Measurements from ENCODE around the gene CDKN2B.

CDKN2B gene

GRCh38 chr9:22050924-22051323, 41.8 kb upstream of the CDKN2B start:
- no peak overlapping the region for H3K4me3 ChIP-seq
- no peak for DNase-seq (ENCODE audit: low read depth, low spot score)
- H3K9ac ChIP-seq (ENCODE audit: insufficient read length): no peak overlapping the region
- TF ChIP-seq EZH2 (IDR thresholded peaks at IDR 0.05): no peak
- TF ChIP-seq FOXP2 (optimal IDR thresholded peaks at IDR 0.05; ENCODE audit: control extremely low read depth, extremely low read length, insufficient read depth): no peak
- no peak for TF ChIP-seq POLR2AphosphoS5 (IDR thresholded peaks at IDR 0.05; ENCODE audit: borderline replicate concordance, low read depth, low read length)
- H3K36me3 ChIP-seq (ENCODE audit: insufficient read depth, low read length): peaks cover 55% of the 10 kb centered on the region
- no peak overlapping the region for H3K27ac ChIP-seq
- no peaks in the 10 kb centered on the region for H3K9me3 ChIP-seq (ENCODE audit: low read depth, low read length)

GRCh38 chr9:22049411-22049810, 40.3 kb upstream of the CDKN2B start:
- no peak for DNase-seq (ENCODE audit: low read depth, low spot score)
- peaks cover 47% of the 10 kb centered on the region for H3K36me3 ChIP-seq (ENCODE audit: insufficient read depth, low read length)

GRCh38 chr9:22047596-22047995, 38.5 kb upstream of the CDKN2B start:
- Histone ChIP-seq H3K36me3 (ENCODE audit: insufficient read depth, low read length) (peaks cover 35% of the 10 kb centered on the region), H3K9me3 (ENCODE audit: low read depth, low read length) (no peaks in the 10 kb centered on the region), H3K9ac (ENCODE audit: insufficient read length) (no peak overlapping the region), H3K27ac (no peak overlapping the region), H3K4me3 (no peak overlapping the region)
- TF ChIP-seq EZH2 (IDR thresholded peaks at IDR 0.05) (no peak), FOXP2 (optimal IDR thresholded peaks at IDR 0.05; ENCODE audit: control extremely low read depth, extremely low read length, insufficient read depth) (no peak), POLR2AphosphoS5 (IDR thresholded peaks at IDR 0.05; ENCODE audit: borderline replicate concordance, low read depth, low read length) (no peak)
- no peak for DNase-seq (ENCODE audit: low read depth, low spot score)

More at GRCh38 chr9:22049411-22049810, 40.3 kb upstream of the CDKN2B start:
- no peaks in the 10 kb centered on the region for H3K9me3 ChIP-seq (ENCODE audit: low read depth, low read length)
- TF ChIP-seq FOXP2 (optimal IDR thresholded peaks at IDR 0.05; ENCODE audit: control extremely low read depth, extremely low read length, insufficient read depth): no peak
- no peak for TF ChIP-seq POLR2AphosphoS5 (IDR thresholded peaks at IDR 0.05; ENCODE audit: borderline replicate concordance, low read depth, low read length)
- no peak for TF ChIP-seq EZH2 (IDR thresholded peaks at IDR 0.05)
- no peak overlapping the region for H3K27ac ChIP-seq
- H3K9ac ChIP-seq (ENCODE audit: insufficient read length): no peak overlapping the region
- H3K4me3 ChIP-seq: no peak overlapping the region

- no peak overlapping the region for H3K4me3 ChIP-seq
- no peak for TF ChIP-seq EZH2 (IDR thresholded peaks at IDR 0.05)
- TF ChIP-seq FOXP2 (optimal IDR thresholded peaks at IDR 0.05; ENCODE audit: control extremely low read depth, extremely low read length, insufficient read depth): no peak
- no peak for TF ChIP-seq POLR2AphosphoS5 (IDR thresholded peaks at IDR 0.05; ENCODE audit: borderline replicate concordance, low read depth, low read length)
- H3K9ac ChIP-seq (ENCODE audit: insufficient read length): no peak overlapping the region
- H3K27ac ChIP-seq: no peak overlapping the region
- no peak for DNase-seq (ENCODE audit: low read depth, low spot score)
- H3K36me3 ChIP-seq (ENCODE audit: insufficient read depth, low read length): peaks cover 23% of the 10 kb centered on the region
- no peaks in the 10 kb centered on the region for H3K9me3 ChIP-seq (ENCODE audit: low read depth, low read length)
These were observed 37.3 kb upstream of the CDKN2B start for GRCh38 chr9:22046243-22046885.

- TF ChIP-seq EZH2 (IDR thresholded peaks at IDR 0.05) (no peak), POLR2AphosphoS5 (IDR thresholded peaks at IDR 0.05; ENCODE audit: borderline replicate concordance, low read depth, low read length) (no peak), FOXP2 (optimal IDR thresholded peaks at IDR 0.05; ENCODE audit: control extremely low read depth, extremely low read length, insufficient read depth) (no peak)
- Histone ChIP-seq H3K36me3 (ENCODE audit: insufficient read depth, low read length) (peaks cover 14% of the 10 kb centered on the region), H3K9me3 (ENCODE audit: low read depth, low read length) (no peaks in the 10 kb centered on the region), H3K4me3 (no peak overlapping the region), H3K27ac (no peak overlapping the region), H3K9ac (ENCODE audit: insufficient read length) (no peak overlapping the region)
- no peak for DNase-seq (ENCODE audit: low read depth, low spot score)
These were observed 36.3 kb upstream of the CDKN2B start for GRCh38 chr9:22045423-22045822.

- Histone ChIP-seq H3K36me3 (ENCODE audit: insufficient read depth, low read length) (0 out of 2 replicates have a peak, but pooled peaks cover 8% of the 10 kb centered on the region), H3K4me3 (no peak overlapping the region), H3K27ac (no peak overlapping the region), H3K9me3 (ENCODE audit: low read depth, low read length) (no peaks in the 10 kb centered on the region), H3K9ac (ENCODE audit: insufficient read length) (no peak overlapping the region)
- TF ChIP-seq FOXP2 (optimal IDR thresholded peaks at IDR 0.05; ENCODE audit: control extremely low read depth, extremely low read length, insufficient read depth): no peak
- TF ChIP-seq EZH2 (IDR thresholded peaks at IDR 0.05): no peak
- no peak for TF ChIP-seq POLR2AphosphoS5 (IDR thresholded peaks at IDR 0.05; ENCODE audit: borderline replicate concordance, low read depth, low read length)
- no peak for DNase-seq (ENCODE audit: low read depth, low spot score)
These were observed 35.5 kb upstream of the CDKN2B start for GRCh38 chr9:22044583-22044982.

- H3K9ac ChIP-seq (ENCODE audit: insufficient read length): no peak overlapping the region
- TF ChIP-seq POLR2AphosphoS5 (IDR thresholded peaks at IDR 0.05; ENCODE audit: borderline replicate concordance, low read depth, low read length): no peak
- no peak for TF ChIP-seq EZH2 (IDR thresholded peaks at IDR 0.05)
These were observed 34.8 kb upstream of the CDKN2B start for GRCh38 chr9:22043928-22044327.

GRCh38 chr9:22041775-22042174, 32.7 kb upstream of the CDKN2B start:
- no peak for TF ChIP-seq POLR2AphosphoS5 (IDR thresholded peaks at IDR 0.05; ENCODE audit: borderline replicate concordance, low read depth, low read length)
- TF ChIP-seq FOXP2 (optimal IDR thresholded peaks at IDR 0.05; ENCODE audit: control extremely low read depth, extremely low read length, insufficient read depth): no peak
- TF ChIP-seq EZH2 (IDR thresholded peaks at IDR 0.05): no peak
- Histone ChIP-seq H3K9me3 (ENCODE audit: low read depth, low read length) (no peaks in the 10 kb centered on the region), H3K9ac (ENCODE audit: insufficient read length) (no peak overlapping the region), H3K27ac (no peak overlapping the region; the same call in 1 of the 2 replicates), H3K36me3 (ENCODE audit: insufficient read depth, low read length) (0 out of 2 replicates have a peak, but pooled peaks cover 1% of the 10 kb centered on the region), H3K4me3 (no peak overlapping the region)
- no peak for DNase-seq (ENCODE audit: low read depth, low spot score)

More at GRCh38 chr9:22043928-22044327, 34.8 kb upstream of the CDKN2B start:
- Histone ChIP-seq H3K36me3 (ENCODE audit: insufficient read depth, low read length) (0 out of 2 replicates have a peak, but pooled peaks cover 8% of the 10 kb centered on the region), H3K27ac (no peak overlapping the region), H3K9me3 (ENCODE audit: low read depth, low read length) (no peaks in the 10 kb centered on the region), H3K4me3 (no peak overlapping the region)
- no peak for DNase-seq (ENCODE audit: low read depth, low spot score)

- DNase-seq (ENCODE audit: low read depth, low spot score): no peak
- H3K36me3 ChIP-seq (ENCODE audit: insufficient read depth, low read length): no peaks in the 10 kb centered on the region
- H3K4me3 ChIP-seq: no peak overlapping the region
- no peaks in the 10 kb centered on the region for H3K9me3 ChIP-seq (ENCODE audit: low read depth, low read length)
- TF ChIP-seq POLR2AphosphoS5 (IDR thresholded peaks at IDR 0.05; ENCODE audit: borderline replicate concordance, low read depth, low read length) (no peak), EZH2 (IDR thresholded peaks at IDR 0.05) (no peak)
- H3K9ac ChIP-seq (ENCODE audit: insufficient read length): no peak overlapping the region
- H3K27ac ChIP-seq: no peak overlapping the region; the same call in 1 of the 2 replicates
These were observed 32.2 kb upstream of the CDKN2B start for GRCh38 chr9:22041344-22041743.

All from SK-N-MC (cell line).